HG03520 (cell line): ENCODE measurements around the gene SREBF1.

Source experiments
- ATAC-seq: cut with Tn5 transposase; IDR thresholded peaks from one replicate; pipeline ENCODE4 v1.9.1; 2021; ENCODE audit warnings: mild to moderate bottlenecking, moderate library complexity; ENCODE audit not compliant: unreplicated experiment

Gene SREBF1

DNA sequence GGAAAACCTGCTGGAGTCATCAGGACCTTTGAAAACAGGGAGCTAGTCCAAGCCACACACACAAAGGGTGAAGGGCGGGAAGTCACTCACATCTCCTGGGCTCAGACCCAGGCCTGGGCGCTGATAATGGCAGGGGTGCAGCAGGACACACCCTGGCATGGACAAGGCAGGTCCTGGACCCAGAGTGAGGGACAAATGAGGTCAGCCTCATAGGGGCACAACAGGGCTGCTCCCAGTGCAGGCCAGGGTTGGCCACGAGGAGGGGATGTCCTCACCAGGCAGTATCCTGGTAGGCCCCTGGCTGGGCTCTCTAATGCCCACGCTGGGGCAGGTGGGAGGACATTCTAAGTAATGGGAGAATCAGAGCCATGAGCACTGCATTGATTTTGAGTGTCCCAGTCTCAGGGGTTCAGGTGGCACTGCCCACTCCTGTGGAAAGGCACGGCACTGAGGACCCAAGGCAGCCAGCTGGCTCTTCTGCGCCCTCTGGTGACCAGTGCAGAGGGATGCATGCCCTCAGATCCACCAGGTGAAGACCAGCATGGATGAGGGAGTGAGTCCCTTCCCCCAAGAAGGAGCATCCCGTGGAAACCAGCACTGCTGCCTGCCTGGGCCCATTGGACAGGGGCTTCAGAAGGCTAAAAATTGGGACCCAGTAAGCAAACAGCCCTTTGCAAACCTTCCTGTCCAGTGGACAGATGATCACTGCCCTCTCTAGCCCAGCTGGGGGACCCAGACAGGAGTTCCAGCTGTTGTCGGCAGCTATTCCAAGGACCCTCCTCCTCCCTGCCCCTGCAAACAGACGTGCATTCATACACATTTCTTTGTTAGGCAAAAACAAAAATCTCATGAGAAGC is 23.4 kb upstream of the SREBF1 start:
- ATAC-seq = no peak

- ATAC-seq = no peak
These were observed 20.7 kb upstream of the SREBF1 start for GRCh38 chr17:17857496-17857895.

DNA sequence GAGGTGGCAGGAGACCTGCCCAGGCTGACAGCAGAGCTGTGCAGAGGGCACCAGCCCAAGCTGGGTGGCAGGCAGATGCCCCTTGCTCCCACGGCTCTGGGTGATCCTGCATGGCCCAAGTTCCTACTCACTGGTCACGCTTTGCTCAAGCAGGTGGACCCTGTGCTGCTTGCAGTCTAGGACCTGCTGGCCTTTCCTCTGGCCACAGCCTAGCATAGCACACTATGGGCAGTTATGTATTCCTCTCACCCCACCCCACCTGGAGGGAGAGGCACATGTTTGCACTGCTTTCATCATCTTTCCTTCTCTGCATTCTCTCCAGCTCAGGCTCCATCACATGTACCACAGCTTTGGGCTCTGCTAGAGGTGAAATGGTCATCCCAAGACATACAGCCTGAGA is 19.6 kb upstream of the SREBF1 start:
- ATAC-seq = no peak

DNA sequence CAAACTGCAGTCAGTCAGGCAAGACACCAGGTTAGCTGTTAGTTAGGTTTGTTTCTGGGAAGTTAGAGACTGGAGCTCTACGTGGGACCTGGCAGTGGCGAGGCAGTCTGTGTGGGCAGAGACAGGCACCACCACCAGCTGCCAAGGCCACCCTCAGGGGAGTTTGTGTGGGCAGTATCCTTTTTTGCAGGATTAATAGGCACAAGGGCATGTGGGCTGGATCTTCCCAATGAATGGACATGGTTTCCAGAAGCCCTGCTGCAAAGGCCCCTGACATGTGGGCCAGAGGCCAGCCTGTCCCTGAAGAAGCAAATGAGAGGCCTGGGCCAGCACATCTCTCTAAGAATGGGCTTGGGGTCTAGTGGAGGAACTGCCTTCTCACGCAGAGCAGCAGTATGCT is 19.2 kb upstream of the SREBF1 start:
- ATAC-seq = no peak

- no peak for ATAC-seq
These were observed 17.1 kb upstream of the SREBF1 start for GRCh38 chr17:17853811-17854447.

GRCh38 chr17:17852930-17853329 is 16.1 kb upstream of the SREBF1 start:
- no peak for ATAC-seq

DNA sequence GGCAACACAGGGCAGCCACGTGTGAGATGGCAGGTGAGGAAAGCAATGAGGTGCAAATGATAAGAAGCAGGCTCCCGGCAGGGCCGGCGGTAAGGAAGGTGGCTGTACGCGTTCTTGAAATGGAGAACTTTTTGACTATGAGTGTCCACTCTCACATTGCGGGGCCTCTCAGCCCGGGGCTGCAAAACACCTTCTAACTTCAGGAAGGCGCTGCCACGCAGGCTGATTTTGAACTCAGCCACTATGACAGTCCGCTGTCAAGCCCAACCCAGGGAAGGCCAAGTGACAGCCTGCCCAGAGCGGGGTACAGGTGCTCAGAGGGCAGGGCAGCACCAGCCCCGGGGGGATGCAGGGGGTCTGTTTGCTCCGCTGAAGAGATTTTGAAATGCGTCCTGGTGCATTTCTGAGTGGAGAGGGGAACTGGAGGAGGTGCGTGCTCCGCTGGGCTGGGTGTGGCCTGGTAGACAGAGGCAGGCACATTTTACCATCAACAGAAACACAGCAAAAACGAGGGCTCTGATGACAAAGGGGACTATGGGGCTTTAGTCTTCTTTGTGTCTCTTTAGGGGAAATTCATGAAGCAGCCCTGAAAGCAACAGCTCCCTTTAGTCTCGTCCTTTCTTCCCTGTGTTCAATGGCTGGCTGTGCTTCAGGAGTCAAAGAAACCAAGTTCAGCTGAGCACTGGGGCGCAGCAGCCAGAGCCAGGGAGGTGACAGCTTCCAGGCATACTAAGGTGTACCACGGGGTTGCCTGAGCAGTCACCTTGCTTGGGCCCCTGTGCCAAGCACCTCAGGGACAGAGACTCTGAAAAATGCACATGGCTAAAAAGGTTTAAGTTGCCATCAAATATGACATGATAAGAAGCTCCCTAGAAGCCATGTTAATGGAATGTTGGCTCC is 14.6 kb upstream of the SREBF1 start:
- ATAC-seq = no peak

DNA sequence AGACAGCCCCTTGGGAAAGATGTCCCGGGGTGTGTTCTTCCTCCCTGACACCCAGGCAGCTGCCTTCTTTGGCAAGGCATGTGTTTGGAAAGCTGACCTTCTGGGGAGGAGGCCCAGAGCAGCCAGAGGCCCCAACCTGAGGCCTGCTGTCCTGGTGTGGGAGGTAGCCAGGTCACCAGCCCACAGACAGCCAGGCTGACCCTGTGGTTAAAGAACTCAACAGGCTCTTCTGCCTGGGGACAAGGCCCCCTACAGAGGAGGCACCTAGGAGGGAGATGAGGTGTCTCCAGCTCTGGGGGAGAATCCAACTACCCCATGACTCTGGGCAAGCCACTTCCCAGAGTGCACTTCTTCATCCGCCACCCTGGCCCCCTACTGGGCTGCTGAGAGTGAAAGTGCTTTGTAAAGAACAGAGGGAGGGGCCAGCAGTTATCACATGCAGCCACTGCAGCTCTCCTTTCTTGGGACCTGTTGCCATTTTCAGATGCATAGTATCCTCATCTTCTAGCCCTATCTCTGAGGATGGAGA is 13.1 kb upstream of the SREBF1 start:
- no peak for ATAC-seq

GRCh38 chr17:17849147-17849820 is 12.5 kb upstream of the SREBF1 start:
- ATAC-seq = no peak

- ATAC-seq = no peak
These were observed 11.7 kb upstream of the SREBF1 start for GRCh38 chr17:17848311-17849082.

DNA sequence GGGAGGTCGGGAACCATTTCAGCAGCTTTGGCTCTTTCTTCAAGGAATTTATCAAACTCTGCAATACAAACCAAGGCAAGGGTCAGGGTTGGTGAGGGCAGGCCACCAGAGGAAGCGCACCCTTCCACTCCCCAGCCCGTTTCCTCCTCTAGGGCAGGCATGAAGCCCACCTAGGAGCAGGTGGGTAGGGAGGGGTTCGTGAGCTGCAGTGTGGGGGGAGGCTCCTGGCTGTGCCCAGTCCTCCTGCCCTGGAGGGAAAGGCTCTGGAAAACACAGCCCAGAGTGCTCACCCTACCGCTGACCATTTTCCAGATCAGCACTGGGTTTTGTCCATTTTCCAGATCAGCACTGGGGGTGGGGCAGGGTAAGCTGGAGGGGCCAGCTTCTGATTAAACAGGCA is 10.9 kb upstream of the SREBF1 start:
- no peak for ATAC-seq

- no peak for ATAC-seq
These were observed 10.4 kb upstream of the SREBF1 start for GRCh38 chr17:17847118-17847689.

DNA sequence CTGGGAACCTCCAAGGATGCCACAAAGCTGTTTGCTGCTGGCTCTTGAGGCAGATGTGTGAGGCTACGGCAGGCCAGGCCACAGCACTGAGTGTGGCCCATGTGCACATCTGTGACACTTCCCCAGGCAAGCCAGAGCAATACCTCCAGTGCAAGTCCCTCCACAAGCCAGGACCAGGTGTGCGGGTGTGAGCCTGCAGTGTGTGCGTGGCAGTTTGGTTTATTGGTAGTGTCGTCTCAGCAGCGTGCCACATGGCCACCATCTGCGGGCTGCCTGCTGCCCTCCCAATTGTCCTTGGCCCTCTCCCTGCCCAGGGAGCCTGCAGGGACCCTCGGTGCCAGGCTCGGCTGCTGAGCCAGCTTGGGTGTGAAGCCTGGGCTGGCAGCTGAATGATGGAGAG is 9.9 kb upstream of the SREBF1 start:
- no peak for ATAC-seq

- no peak for ATAC-seq
These were observed 9.2 kb upstream of the SREBF1 start for GRCh38 chr17:17846003-17846402.

GRCh38 chr17:17845046-17845775 is 8.4 kb upstream of the SREBF1 start:
- no peak for ATAC-seq

DNA sequence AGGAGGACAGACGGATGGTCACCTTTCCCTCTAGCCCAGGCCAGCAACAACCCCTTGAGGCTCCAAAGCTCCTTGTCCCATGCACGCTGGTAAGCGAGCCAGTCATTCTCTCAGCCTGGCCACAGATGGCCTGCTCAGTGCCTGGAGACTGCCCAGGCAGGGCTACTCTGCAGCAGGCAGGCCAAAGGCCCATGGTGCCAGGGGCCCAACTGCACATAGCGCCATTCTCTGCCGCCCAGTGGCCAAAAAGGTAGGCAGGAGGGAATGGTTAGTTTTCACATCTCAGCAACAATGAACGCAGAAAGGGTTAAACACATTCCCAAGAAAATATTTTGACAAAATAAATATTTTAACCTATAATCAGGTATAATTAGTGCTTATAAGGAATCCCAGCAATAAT is 7.7 kb upstream of the SREBF1 start:
- no peak for ATAC-seq

DNA sequence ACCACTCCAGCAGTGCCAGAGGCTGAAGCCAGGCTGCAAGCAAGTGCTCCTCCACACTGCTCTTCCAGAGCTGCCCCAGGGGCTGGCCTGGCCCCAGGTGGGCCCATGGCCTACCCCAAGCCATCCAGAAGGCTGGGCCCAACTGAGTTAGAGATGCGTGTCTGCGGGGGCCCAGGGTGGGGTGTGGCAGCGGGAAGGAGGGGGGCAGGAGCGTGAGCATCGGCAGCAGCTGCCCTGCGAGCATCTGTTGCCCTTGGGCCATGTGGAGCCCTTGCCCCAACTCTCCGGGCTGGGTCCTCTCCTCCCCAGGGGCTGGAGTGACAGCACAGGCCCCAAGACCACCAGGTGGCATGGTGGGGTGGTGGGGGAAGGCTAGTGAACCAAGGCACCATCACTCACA is 7.3 kb upstream of the SREBF1 start:
- no peak for ATAC-seq

GRCh38 chr17:17843096-17843495 is 6.3 kb upstream of the SREBF1 start:
- no peak for ATAC-seq
